GM04503 (cell line): Measurements from ENCODE around the gene ATAT1.

Source experiments
- DNase-seq: peaks from one replicate; pipeline ENCODE4 v3.0.0-alpha.2; 2012; ENCODE audit warnings: low read depth

Gene ATAT1

GRCh38 chr6:30613251-30614043, 13.2 kb upstream of the ATAT1 start:
- no peak for DNase-seq

GRCh38 chr6:30614044-30614842, 12.4 kb upstream of the ATAT1 start:
- DNase-seq = no peak

- DNase-seq = peak; percentile 89
These were observed 11.8 kb upstream of the ATAT1 start for GRCh38 chr6:30614843-30615218.

GRCh38 chr6:30615219-30615957, 11.3 kb upstream of the ATAT1 start:
- DNase-seq = no peak

GRCh38 chr6:30615958-30616810, 10.5 kb upstream of the ATAT1 start:
- no peak for DNase-seq

GRCh38 chr6:30616811-30617564, 9.7 kb upstream of the ATAT1 start, which contains the start of gene PPP1R10:
TSS of gene PPP1R10 (minus strand) at chr6:30617243. CDS start at chr6:30609944, 7,299 bp downstream.
- DNase-seq = peak; percentile 99

GRCh38 chr6:30617565-30618269, 9.0 kb upstream of the ATAT1 start, which contains the start of gene MRPS18B:
TSS of gene MRPS18B (plus strand) at chr6:30617840. CDS start at chr6:30617866, 26 bp downstream.
- DNase-seq = peak; percentile 93

- DNase-seq = no peak
These were observed 8.3 kb upstream of the ATAT1 start for GRCh38 chr6:30618270-30618797.

GRCh38 chr6:30619561-30619960, 7.1 kb upstream of the ATAT1 start:
- DNase-seq = no peak

- no peak for DNase-seq
These were observed 1.2 kb upstream of the ATAT1 start for GRCh38 chr6:30625511-30625910.

GRCh38 chr6:30635834-30636233, 9.2 kb downstream of the ATAT1 start:
- DNase-seq = no peak

- no peak for DNase-seq
These were observed 13.8 kb downstream of the ATAT1 start for GRCh38 chr6:30640481-30640880.

- no peak for DNase-seq
These were observed 14.4 kb downstream of the ATAT1 start for GRCh38 chr6:30641048-30641447.

GRCh38 chr6:30643656-30644055, 17.0 kb downstream of the ATAT1 start:
- DNase-seq = no peak

- no peak for DNase-seq
These were observed 18.1 kb downstream of the ATAT1 start for GRCh38 chr6:30644769-30645168.

- DNase-seq = no peak
These were observed 19.3 kb downstream of the ATAT1 start for GRCh38 chr6:30645989-30646388.

- DNase-seq = no peak
These were observed 20.0 kb downstream of the ATAT1 start, which contains the start of gene C6orf136 for GRCh38 chr6:30646450-30647241. TSS of gene C6orf136 (plus strand) at chr6:30647133. CDS start at chr6:30647232, 99 bp downstream.

GRCh38 chr6:30647242-30648116, 20.8 kb downstream of the ATAT1 start:
- no peak for DNase-seq
